Measurements from ENCODE around the gene TRPV4.

GRCh38 chr12:109844983-109845823 lies 12.0 kb upstream of the TRPV4 start:
- TF ChIP-seq GATA2 (IDR thresholded peaks at IDR 0.05; ENCODE audit: low read depth, low read length), result peak; percentile 40
- no peak for TF ChIP-seq GATA3 (IDR thresholded peaks at IDR 0.05; ENCODE audit: low read depth, low read length)

All from SH-SY5Y (cell line).